BJ (cell line): ENCODE data around the gene PTPRM. TPM values are rescaled to one million over a fixed set of nuclear protein-coding genes. Genes with fewer than 3 reads are reported as not detected.

Source experiments
- CTCF ChIA-PET: fragments of 350-600 bp; formaldehyde crosslinking; extraction: SDS; loops from one replicate; lab custom pipeline; 2021; ENCODE audit warnings: antibody characterized with exemption, inconsistent platforms; lab: Yijun Ruan, JAX
- POLR2A ChIA-PET: fragments of 300-600 bp; sonication (Branson Sonifier 250); formaldehyde crosslinking; extraction: SDS; loops from one replicate; lab custom pipeline; 2021; ENCODE audit warnings: antibody characterized with exemption; lab: Charles Lee
- DNase-seq: peaks from one replicate; pipeline ENCODE4 v3.0.0-alpha.2; 2011; ENCODE audit warnings: low read depth
- H3K27me3 ChIP-seq: 2 replicates; pipeline ENCODE4 v1.6.0; 2011; ENCODE audit warnings: low read length; ENCODE audit not compliant: control insufficient read depth, insufficient read depth
- H3K36me3 ChIP-seq: 2 replicates; pipeline ENCODE4 v1.5.1; 2011; ENCODE audit warnings: low read length; ENCODE audit not compliant: control insufficient read depth, insufficient read depth
- H3K4me3 ChIP-seq: 2 replicates; pipeline ENCODE4 v1.5.1; 2011; ENCODE audit warnings: low read depth, mild to moderate bottlenecking, control low read depth, low read length
- CTCF ChIP-seq: IDR thresholded peaks from 2 replicates; pipeline ENCODE4 v1.5.1; 2011; ENCODE audit warnings: low read depth, mild to moderate bottlenecking, control low read depth, inconsistent platforms, low read length, moderate library complexity; ENCODE audit not compliant: insufficient read depth
- polyA plus RNA-seq: library from polyadenylated mRNA; depleted of rRNA; stranded (reverse); fragments of >200 nt; gene quantifications from 2 replicates; pipeline ENCODE4 v1.2.3, GENCODE V29; 2011

PTPRM gene
- polyA plus RNA-seq, 1 experiment = 149 TPM

GRCh38 chr18:8330575-8330974, 763.5 kb downstream of the PTPRM start:
- no peak for TF ChIP-seq CTCF
- DNase-seq = no peak
- H3K4me3 ChIP-seq = no peak overlapping the region
- H3K36me3 ChIP-seq = no peaks in the 10 kb centered on the region; the same call in 1 of the 2 replicates
- no peaks in the 10 kb centered on the region for H3K27me3 ChIP-seq
- CTCF ChIA-PET = interaction anchor here (0.7 kb wide), 1 partner anchor 32 kb away, joined by 3 read pairs; no protein-coding TSS in a partner anchor
- POLR2A ChIA-PET = no interaction called here

- POLR2A ChIA-PET = interaction anchor here (0.6 kb wide), 1 partner anchor 476 kb away, joined by 8 read pairs; no protein-coding TSS in a partner anchor
- CTCF ChIA-PET = no interaction called here
- H3K27me3 ChIP-seq = no peaks in the 10 kb centered on the region
- TF ChIP-seq CTCF = no peak
- DNase-seq = no peak
- no peaks in the 10 kb centered on the region; the same call in 1 of the 2 replicates for H3K36me3 ChIP-seq
- H3K4me3 ChIP-seq = no peak overlapping the region
These were observed 765.2 kb downstream of the PTPRM start for GRCh38 chr18:8332286-8332685.

- Histone ChIP-seq H3K36me3 (no peaks in the 10 kb centered on the region; the same call in 1 of the 2 replicates), H3K27me3 (no peaks in the 10 kb centered on the region), H3K4me3 (no peak overlapping the region)
- POLR2A ChIA-PET = no interaction called here
- CTCF ChIA-PET = interaction anchor here (1.2 kb wide), 1 partner anchor 451 kb away, joined by 3 read pairs; no protein-coding TSS in a partner anchor
- TF ChIP-seq CTCF = no peak
- no peak for DNase-seq
These were observed 766.8 kb downstream of the PTPRM start for GRCh38 chr18:8333961-8334360.

- ChIA-PET POLR2A (no interaction called here), CTCF (interaction anchor here (0.9 kb wide), 1 partner anchor 14 kb away, joined by 3 read pairs; no protein-coding TSS in a partner anchor)
- no peak overlapping the region for H3K4me3 ChIP-seq
- H3K27me3 ChIP-seq = no peaks in the 10 kb centered on the region
- no peak for DNase-seq
- no peaks in the 10 kb centered on the region; the same call in 1 of the 2 replicates for H3K36me3 ChIP-seq
- no peak for TF ChIP-seq CTCF
These were observed 770.1 kb downstream of the PTPRM start for GRCh38 chr18:8337211-8337610.

- TF ChIP-seq CTCF = no peak
- CTCF ChIA-PET = no interaction called here
- no peaks in the 10 kb centered on the region for H3K27me3 ChIP-seq
- POLR2A ChIA-PET = interaction anchor here (0.6 kb wide), 1 partner anchor 9 kb away, joined by 3 read pairs; no protein-coding TSS in a partner anchor
- no peak for DNase-seq
- no peaks in the 10 kb centered on the region for H3K36me3 ChIP-seq
- no peak overlapping the region for H3K4me3 ChIP-seq
These were observed 772.1 kb downstream of the PTPRM start for GRCh38 chr18:8339210-8339609.
